Ascending aorta (tissue), 2 donors: ENCODE measurements around the gene ZNF223. TPM values are rescaled to one million over a fixed set of nuclear protein-coding genes. Genes with fewer than 3 reads are reported as not detected.

Experiments used
- DNase-seq, 2 donors: peaks; one replicate each; pipeline ENCODE4 v3.0.0-alpha.2; 2019; ENCODE audit warnings: low spot score in 2 of 2
- H3K27ac ChIP-seq, 2 donors: fragments of 200-600 bp; sonication (generic); one replicate each; pipeline ENCODE4 v1.5.1; 2016 to 2017; ENCODE audit warnings: mild to moderate bottlenecking in 1 of 2
- H3K27me3 ChIP-seq: fragments of 200-600 bp; sonication (generic); one replicate; pipeline ENCODE4 v1.5.1; 2017
- H3K36me3 ChIP-seq, 2 donors: fragments of 200-600 bp; sonication (generic); one replicate each; pipeline ENCODE4 v1.5.1; 2016
- H3K4me1 ChIP-seq, 2 donors: fragments of 200-600 bp; sonication (generic); one replicate each; pipeline ENCODE4 v1.5.1; 2016 to 2017; ENCODE audit warnings: mild to moderate bottlenecking in 1 of 2
- H3K4me3 ChIP-seq, 2 donors: fragments of 200-600 bp; sonication (generic); one replicate each; pipeline ENCODE4 v1.5.1; 2016 to 2017; ENCODE audit warnings: mild to moderate bottlenecking in 1 of 2
- H3K9me3 ChIP-seq, 2 donors: fragments of 200-600 bp; sonication (generic); one replicate each; pipeline ENCODE4 v1.5.1; 2016
- CTCF ChIP-seq, 3 experiments: fragments of 200-600 bp in 2 of 3; fragments of 450-650 bp in 1 of 3; sonication (generic) in 2 of 3; IDR thresholded peaks; one replicate each; pipeline ENCODE4 v1.5.1; 2016 to 2019; ENCODE audit warnings: antibody characterized with exemption in 3 of 3, mild to moderate bottlenecking in 1 of 3, moderate library complexity in 1 of 3
- intact Hi-C: fragments of 100-400 bp; cut with DNase I; formaldehyde crosslinking; loops from one replicate; pipeline ENCODE4 v1.15.1; 2023
- total RNA-seq: library from RNA; depleted of rRNA; stranded (reverse); fragments of >200 nt; gene quantifications from one replicate; pipeline ENCODE4 v1.1.0, GENCODE V29; 2016

ZNF223 gene
- total RNA-seq, 1 donor from 2014 or later, result not detected

- Histone ChIP-seq H3K27me3 (no peaks in the 10 kb centered on the region), H3K4me3 (no peak overlapping the region), H3K4me1 (peaks cover 4 to 7% of the 10 kb centered on the region in 2 donors), H3K27ac (no peak overlapping the region), H3K9me3 (peaks cover 5 to 20% of the 10 kb centered on the region in 2 donors), H3K36me3 (peaks cover 27 to 58% of the 10 kb centered on the region in 2 donors)
- intact Hi-C loops, result no loop called here
- no peak for TF ChIP-seq CTCF (IDR thresholded peaks at IDR 0.05)
- DNase-seq, result no peak
Measured at GRCh38 chr19:44055870-44056269, 4.0 kb downstream of the ZNF223 start.

GRCh38 chr19:44059229-44059628, 7.4 kb downstream of the ZNF223 start:
- no peaks in the 10 kb centered on the region for H3K4me1 ChIP-seq
- DNase-seq, result no peak
- H3K9me3 ChIP-seq, result peaks cover 5 to 50% of the 10 kb centered on the region in 2 donors
- no peak for TF ChIP-seq CTCF (IDR thresholded peaks at IDR 0.05)
- H3K36me3 ChIP-seq, result peaks cover 61 to 91% of the 10 kb centered on the region in 2 donors
- H3K4me3 ChIP-seq, result no peak overlapping the region
- no peaks in the 10 kb centered on the region for H3K27me3 ChIP-seq
- intact Hi-C loops, result no loop called here
- no peak overlapping the region for H3K27ac ChIP-seq

- Histone ChIP-seq H3K4me3 (no peak overlapping the region), H3K9me3 (peaks cover 14 to 68% of the 10 kb centered on the region in 2 donors), H3K4me1 (no peaks in the 10 kb centered on the region), H3K36me3 (peaks cover 69 to 95% of the 10 kb centered on the region in 2 donors), H3K27me3 (no peaks in the 10 kb centered on the region), H3K27ac (no peak overlapping the region)
- no peak for DNase-seq
- intact Hi-C loops, result no loop called here
- TF ChIP-seq CTCF (IDR thresholded peaks at IDR 0.05), result no peak
Measured at GRCh38 chr19:44061038-44061437, 9.2 kb downstream of the ZNF223 start.

GRCh38 chr19:44066305-44066704, 14.5 kb downstream of the ZNF223 start:
- Histone ChIP-seq H3K27ac (no peak overlapping the region), H3K4me1 (no peaks in the 10 kb centered on the region), H3K27me3 (no peaks in the 10 kb centered on the region), H3K36me3 (peaks cover 58 to 62% of the 10 kb centered on the region in 2 donors), H3K4me3 (no peak overlapping the region), H3K9me3 (peaks cover 25 to 75% of the 10 kb centered on the region in 2 donors)
- intact Hi-C loops, result no loop called here
- no peak for TF ChIP-seq CTCF (IDR thresholded peaks at IDR 0.05)
- DNase-seq, result no peak

DNA sequence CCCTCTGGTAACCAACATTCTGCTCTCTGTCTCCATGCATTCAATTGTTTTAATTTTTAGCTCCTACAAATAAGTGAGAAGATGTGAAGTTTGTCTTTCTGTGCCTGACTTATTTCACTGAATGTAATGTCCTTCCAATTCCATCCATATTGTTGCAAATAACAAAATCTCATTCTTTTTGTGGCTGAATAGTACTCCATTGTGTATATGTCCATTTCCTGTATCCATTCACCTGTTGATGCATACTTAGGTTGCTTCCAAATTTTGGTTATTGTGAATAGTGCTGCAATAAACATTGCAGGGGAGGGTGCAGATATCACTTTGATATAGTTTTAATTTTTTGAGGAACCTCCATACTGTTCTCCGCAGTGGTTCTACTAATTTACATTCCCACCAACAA, 17.6 kb downstream of the ZNF223 start:
- TF ChIP-seq CTCF (IDR thresholded peaks at IDR 0.05), result no peak
- peaks cover 25 to 46% of the 10 kb centered on the region in 2 donors for H3K9me3 ChIP-seq
- peaks cover 27 to 31% of the 10 kb centered on the region in 2 donors for H3K36me3 ChIP-seq
- H3K4me1 ChIP-seq, result peaks cover 0 to 9% of the 10 kb centered on the region in 2 donors
- no peaks in the 10 kb centered on the region for H3K27me3 ChIP-seq
- no peak overlapping the region for H3K4me3 ChIP-seq
- DNase-seq, result no peak
- H3K27ac ChIP-seq, result no peak overlapping the region
- intact Hi-C loops, result no loop called here
